Anterior cingulate cortex (tissue), 58 donors: Measurements from ENCODE around the gene RNF41.
A peak's percentile ranks its signal among the peaks of the same experiment; 100 is the strongest.

Experiments used
- DNase-seq, 58 donors: peaks; one replicate each; lab custom pipeline; 2025; lab: John Stamatoyannopoulos, UW

RNF41 gene

DNA sequence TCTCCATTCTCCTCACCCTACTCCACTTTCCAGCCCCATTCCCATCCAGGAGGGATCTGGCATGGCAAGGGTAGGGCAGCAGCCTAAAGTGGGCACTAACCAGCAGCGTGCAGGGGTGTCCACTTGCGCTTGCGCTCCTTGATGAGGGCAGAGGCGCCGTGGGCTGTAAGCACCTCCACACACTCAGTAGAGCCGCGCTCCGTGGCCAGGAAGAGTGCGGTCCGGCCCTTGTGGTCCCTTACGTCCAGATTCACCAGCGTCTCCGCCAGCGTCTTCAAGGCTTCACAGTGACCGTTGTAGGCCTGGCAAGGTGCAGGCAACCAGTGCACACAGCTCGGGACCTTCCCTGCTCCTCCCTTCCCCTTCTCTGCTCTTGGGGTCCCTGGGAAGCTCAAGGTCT is 26.2 kb upstream of the RNF41 start:
- no peak for DNase-seq

DNA sequence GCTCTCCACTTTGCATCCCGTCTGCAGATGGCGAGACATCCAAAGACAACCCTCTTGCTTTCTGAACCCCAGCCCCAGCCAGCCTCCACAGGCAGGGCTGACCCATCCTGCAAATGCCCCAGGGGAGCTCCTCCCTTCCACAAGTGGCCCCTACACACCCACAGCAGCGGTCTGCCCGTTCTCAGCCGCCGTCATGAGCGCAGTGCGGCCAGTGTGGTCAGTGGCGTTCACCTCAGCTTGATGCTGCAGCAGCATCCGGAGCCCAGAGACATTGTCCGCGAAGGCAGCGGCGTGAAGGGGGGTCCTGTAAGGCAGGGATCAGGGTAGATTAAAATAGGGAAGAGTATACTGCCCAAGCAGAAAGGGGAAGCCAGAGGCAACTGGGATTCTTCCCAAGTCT is 22.8 kb upstream of the RNF41 start:
- DNase-seq: no peak

DNA sequence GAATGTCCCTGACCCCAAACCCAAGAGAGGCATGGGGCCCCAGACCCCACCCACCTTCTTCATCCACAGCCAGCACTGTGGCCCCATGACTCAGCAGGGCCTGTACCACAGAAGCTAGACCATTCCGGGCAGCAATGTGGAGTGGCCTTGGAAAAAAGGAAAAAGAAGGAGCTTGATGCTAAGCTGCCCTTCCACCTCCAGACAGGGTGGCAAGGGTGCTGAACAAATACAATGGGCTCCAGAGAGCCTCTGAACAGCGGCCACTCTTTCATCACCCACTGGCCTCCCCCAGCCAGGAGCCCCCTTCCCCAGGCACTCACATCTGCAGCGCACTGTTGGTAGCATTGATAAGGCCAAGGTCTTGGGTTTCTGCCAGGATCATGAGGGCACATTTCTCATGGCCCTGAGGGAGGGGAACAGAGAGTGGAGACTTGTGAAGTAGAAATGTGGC is 22.0 kb upstream of the RNF41 start:
- DNase-seq: no peak

DNA sequence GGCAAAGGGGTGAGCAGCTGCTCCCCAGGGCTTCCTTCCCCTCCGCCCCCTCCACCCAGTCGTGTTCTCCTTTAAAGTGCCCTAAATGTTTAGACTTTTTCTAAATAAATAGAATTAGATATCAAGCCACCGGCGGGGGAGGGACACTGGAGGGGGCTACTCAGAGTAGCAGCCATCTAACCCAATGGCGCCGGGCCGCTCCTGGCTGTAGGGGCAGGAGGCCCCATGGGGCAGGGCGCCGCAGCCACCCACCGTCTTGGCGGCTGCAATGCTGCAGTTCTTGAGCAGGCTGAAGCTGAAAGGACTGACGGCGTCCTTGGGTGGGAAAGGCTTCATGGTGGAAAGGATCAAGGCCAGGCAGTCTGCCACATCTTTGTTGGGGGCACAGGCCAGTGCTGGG is 21.3 kb upstream of the RNF41 start:
- no peak for DNase-seq

DNA sequence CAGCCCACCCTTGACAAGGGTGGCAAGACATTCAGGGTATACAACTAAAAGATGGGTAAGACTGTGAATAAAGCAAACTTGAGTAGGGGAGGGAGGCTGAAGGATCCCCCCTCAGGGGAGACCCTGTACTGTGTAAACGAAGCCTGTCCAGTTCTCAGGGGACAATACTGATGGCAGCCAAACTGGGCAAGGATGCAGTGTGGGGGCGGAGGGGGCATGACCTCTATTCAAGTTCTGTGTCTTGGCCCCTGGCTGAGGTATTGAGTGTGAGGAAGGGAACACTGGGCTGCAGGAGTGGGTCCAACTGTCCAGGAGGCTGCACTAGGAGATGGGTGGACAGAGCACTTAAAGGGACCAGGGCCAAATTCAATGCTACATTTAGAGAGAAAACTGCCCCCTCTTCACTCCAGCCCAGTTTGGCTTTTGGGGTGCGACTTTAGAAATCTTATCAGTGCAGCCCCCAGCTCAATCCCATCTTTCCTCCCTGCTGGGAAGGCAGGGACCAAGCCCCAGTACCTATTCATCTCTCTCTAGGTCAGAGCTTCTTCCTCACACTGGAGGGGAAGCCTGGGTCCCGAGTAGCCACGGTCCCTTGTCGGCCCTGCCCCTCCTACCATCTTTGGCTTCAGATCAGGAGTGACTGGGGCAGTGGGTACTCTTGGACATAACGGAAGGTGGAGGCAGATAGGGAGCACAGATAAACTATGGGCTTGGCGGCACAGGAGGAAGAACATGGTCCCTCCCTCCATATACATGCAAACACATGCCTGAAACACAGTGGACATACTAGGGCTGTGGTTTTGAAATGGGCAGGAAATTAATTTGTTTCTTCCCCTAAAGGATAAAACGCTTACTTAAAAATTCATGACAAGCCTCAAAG is 19.9 kb upstream of the RNF41 start:
- no peak for DNase-seq

DNA sequence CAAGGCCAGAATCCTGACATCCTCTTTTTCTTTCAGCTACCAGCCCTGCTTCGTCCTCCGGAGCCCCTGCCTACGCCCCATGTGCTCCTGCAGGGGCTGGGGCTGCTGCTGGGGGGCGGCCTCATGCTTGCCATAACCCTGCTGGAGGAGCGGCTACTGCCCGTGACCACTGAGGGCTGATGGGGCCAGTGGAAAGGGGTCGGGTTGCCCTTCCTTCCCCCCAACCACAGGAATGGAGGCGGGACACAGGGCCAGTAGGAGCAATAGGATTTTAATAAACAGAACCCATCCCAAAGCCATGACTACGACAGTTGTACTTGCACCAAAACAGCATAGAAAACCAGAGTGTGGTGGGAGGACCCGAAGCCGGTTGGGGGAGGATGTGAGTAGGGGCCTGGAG is 15.8 kb upstream of the RNF41 start:
- DNase-seq: no peak

DNA sequence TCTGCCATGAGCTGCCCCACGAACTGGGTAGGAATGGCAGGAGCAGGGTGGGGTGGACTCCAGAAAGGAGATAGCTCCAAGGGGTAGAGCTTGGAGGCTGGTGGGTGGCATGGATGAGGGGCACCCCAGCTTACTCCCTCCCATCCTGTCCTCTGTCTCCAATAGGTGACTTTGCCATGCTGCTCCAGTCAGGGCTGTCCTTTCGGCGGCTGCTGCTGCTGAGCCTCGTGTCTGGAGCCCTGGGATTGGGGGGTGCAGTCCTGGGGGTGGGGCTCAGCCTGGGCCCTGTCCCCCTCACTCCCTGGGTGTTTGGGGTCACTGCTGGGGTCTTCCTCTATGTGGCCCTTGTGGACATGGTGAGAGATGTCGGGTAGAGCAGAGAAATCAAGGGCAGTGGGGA is 15.3 kb upstream of the RNF41 start:
- DNase-seq: no peak

DNA sequence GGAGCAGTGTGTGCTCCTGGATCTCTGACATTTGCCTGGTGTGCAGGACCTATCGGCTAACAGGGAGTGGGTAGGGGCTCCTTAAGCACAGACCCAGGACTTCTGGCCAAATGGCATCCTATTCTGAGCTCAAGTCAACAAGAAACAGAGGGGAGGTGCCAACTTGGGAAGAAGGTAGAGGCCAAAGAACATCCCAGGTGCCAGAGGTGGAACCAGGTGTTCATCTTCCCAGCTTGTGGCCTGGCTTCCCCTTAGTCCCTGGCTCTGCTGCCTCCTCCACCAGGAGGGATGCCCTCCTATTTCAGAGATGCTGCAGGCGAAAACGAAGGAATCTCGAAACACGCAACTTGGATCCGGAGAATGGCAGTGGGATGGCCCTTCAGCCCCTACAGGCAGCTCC is 14.4 kb upstream of the RNF41 start:
- DNase-seq: no peak

DNA sequence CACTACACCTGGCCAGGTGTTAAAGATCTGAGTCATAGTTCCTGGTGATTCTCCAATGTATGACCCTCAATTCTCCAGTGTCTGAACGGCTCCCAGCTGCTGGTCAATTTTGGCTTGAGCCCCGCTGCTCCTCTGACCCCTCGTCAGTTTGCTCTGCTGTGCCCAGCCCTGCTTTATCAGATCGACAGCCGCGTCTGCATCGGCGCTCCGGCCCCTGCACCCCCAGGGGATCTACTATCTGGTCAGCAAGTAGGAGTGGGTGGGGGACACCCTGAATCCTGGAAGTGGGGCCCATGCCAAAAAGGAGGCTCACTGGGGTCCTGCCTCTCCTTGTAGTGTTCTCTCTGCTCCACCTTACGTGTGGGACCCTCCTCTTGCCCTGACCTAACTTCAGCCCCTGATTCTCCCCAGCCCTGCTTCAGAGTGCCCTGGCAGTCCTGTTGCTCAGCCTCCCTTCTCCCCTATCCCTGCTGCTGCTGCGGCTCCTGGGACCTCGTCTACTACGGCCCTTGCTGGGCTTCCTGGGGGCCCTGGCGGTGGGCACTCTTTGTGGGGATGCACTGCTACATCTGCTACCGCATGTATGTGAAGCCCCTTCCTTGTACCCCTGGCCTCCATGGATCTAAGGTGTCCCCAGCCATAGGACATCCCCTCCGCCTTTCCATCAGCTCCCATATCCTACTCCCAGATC is 13.2 kb upstream of the RNF41 start:
- DNase-seq: no peak

DNA sequence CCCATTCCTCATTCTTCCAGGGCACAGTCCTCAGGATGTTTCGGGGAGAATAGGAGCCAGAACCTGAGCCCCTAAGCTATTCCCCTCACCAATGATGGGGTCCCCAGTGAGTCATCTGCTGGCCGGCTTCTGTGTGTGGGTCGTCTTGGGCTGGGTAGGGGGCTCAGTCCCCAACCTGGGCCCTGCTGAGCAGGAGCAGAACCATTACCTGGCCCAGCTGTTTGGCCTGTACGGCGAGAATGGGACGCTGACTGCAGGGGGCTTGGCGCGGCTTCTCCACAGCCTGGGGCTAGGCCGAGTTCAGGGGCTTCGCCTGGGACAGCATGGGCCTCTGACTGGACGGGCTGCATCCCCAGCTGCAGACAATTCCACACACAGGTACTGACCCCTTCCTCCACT is 9.5 kb upstream of the RNF41 start:
- DNase-seq: no peak

DNA sequence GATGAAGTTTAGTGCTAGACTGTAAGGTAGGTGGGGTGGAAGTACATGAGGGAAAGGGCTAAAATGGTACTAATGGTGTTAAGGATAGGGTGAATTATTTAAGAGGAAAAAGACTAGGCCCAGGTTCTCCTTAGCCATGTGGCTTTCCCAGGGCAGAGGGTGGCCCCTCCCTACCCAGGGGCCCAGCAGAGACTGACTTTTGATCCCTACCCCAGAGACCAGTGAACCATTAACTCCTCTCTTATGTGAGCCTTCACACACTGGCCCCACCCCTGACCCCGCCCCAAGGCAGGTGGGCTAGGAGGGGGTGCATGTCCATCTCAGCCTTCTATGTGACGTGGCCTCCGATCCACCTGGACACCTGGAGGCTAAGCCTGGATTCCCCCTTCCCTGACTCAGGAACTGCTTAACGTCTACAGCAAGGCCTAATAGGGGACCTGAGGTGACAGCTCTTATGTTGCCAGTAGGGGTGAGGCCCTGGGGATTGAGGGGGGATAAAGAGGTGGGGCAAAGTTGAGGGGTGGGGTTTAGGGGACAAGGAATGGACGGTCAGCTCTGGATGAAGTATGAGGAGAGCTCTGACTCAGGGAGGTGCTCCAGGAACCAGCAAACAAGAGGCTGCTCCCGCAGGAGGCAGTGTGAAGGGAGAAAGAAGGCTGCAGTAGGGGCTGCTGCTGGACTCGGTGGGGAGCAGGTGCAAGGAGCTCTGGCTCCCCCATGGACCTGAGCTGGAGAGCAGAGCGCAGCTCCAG is 8.9 kb upstream of the RNF41 start:
- no peak for DNase-seq

DNA sequence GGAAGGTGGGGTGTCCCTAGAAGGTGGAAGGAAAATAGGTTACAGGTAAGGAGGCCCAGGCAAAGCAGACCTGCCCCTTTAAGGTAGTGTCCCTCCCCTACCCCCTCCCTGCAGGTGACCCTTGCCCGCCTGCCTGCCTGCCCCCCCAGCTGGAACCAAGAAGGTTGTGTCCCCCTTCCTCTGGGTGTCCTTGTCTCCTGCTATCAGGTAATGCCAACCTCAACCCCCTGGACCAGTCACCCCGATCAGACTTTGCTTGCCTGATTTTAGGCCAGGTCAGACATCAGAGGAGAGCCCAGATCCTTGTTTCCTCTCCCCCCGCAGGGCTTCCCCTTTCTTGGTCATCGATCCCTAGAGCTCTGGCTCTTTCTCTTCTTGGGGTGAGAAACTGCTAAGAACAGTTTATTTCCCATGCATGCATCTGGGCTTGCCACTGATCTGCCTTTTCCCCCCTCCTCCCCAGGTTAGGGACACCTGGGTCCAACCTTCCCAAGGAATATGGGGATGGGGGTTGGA is 8.3 kb upstream of the RNF41 start, which contains the start of gene SLC39A5:
Gene SLC39A5, plus strand, starts transcription at position 136 of the 516 bp plus-strand sequence. CDS start 1,224 bp downstream, outside the sequence.
- DNase-seq: no peak

DNA sequence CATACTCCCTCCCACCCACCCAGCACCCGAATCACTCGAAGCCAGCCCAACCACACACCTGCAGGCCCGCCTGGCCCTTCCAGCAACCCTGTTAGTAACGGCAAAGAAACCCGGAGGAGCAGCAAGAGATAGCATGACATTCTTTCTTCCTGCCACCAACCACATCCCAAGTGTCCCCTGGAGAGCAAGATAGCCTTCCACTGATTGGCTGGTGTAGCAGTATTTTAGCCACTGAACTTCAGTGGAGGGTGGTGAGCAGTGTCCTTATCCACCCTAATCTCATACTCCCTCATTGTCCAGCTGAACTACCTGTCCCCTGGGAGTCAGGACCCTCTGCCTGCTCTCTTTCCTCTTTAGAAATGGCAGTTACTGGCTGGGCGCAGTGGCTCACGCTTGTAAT is 7.4 kb upstream of the RNF41 start:
- no peak for DNase-seq

DNA sequence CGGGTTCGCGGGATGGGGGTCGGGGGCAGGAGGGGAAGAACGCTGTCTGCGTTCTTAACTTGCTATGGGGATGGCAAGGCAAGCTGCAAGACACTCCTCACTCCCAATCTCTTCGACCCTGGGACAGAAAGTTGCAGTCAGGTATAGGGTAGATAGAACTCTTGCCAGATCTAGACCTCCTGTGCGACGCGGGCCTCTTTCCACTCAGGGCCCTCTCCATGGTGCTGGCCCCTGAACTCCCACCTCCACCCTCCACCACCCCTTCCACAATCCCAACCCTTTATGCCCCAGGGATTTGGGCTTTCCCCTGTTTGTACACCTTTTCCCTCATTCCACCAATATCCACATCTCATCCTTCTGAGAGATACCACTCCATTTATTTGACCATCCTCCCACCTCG is 3.2 kb upstream of the RNF41 start:
- no peak for DNase-seq

DNA sequence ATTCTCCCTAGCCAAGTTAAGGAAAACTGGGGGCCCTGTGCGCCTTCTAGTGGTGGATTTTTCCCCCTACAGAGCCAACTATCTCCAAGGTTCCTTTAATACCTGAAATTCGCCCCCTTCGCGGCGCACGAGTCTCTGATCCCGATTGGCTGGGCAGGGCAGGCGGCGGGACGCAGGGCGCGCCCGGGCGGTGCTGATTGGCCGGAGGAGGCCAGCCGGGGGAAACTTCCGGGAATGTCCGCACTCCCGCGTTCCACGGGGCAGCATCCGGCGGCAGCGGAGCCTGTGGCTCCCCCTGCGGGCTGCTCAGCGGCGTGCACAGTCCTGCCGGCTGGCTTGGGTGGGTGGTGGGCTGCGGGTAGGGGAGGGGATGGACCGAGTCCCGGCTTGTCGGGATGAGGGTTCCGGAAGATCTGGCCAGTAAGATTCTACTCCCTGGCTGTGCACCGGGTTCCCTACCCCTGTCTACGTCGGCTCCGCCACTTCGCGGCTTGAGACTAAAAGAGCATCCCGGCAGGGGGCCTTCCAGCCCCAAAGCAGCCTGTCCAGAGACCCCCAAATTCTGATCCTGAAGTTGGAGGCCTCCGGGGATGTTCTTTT is 2.5 kb upstream of the RNF41 start, which contains the start of gene NABP2:
Gene NABP2, plus strand, starts transcription at position 241 of the 600 bp plus-strand sequence. CDS start 515 bp downstream, outside the sequence.
- DNase-seq: peak; percentile 77 to 99 (median 96)

DNA sequence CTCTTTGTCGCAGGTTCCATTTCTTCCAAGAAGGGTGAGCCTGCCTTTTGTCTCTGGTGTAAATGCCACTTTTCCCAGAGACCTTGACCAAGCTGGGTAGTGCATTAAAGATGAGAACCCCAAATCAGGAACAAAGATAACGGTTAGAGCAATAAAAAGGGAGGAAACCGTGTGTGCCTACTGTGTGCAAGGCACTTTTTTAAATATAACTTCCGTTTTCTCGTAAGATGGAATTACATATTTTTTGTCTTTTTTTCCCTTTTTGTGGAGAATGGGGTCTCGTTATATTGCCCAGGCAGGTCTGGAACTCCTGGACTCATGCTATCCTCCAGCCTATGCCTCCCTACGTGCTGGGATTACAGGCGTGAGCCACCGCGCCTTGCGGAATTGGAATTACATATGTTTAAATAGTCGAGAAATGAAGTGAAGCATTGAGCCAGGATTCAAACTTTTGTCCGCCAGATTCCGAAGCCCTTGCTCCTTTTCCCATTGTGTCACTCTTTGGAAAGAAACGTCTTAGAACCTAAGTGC is 1.9 kb upstream of the RNF41 start:
- DNase-seq: no peak

DNA sequence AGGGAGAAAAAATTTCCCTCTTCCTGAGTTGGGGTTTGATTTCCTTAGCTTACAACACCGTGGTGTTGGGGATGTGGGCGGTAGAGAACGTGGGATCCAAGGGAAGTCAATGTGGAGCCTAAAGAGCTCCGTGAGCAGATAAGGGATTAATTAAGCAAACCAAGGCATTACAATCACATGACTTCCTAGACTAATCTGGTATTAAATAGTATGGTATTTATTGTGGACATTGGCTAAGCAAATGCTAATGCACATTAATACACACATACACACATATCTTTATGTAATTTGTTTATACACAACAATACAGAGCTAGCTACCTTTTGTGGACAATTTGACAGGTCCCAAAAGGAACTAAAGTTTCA is 791 bp upstream of the RNF41 start:
- DNase-seq: no peak

DNA sequence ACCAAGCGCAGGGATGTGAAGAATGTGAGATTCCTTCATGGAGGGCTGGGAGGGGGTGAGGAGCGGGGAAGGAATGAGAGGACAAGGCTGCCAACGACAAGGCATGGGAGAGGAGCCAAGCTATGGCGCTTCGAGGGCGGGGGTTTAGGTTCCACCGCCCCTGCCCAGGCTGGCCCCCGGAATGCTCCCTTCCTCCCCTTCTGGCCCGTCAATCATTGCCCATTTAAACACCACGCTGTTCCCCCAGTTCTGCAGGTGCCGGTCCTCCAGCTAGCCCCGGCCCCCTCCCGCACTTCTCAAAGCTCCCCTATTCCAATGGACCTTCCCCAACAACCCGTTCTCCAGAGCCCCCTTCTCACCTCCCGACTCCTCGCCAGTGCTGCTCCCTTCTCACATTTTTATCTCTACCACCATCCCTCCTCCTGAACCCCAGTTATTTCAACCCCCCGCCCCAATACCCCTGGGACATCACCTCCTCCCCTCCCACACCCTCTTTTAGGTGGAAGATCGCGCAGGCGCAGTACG is 428 bp downstream of the RNF41 start:
- peak in 42 of 58 donors; percentile 11 to 75 (median 44) for DNase-seq

DNA sequence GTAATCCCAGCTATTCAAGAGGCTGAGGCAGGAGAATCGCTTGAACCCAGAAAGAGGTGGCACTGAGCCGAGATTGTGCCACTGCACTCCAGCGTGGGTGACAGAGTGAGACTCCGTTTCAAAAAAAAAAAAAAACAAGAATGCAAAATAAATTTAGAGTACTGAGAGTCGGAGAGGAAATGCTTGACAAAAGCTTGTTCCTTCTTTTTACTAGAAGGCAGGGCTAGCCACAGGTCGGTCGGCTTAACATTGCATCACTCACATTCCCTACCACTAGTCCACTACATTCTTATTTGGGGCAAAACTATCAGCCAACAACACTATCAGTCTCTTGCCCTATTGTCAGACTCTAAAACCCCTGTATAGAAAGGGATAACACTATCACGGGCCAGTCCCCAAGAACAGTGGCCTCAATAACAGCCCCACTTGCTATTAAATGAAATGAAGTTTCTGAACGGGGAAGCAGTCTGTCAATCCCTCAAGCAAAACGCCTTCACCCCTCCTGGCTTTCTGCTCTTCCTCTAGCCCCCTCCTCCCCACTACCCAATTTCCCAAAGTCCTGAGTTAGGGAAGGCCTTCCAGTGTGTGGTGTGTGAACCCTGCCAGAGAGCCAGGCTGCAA is 1.0 kb downstream of the RNF41 start:
- peak in 1 of 58 donors; percentile 29 for DNase-seq
